RWPE2 (cell line): ENCODE results near the gene LHX3.

ENCODE experiments used
- ATAC-seq: fragments of 200-7000 bp; cut with Tn5 transposase; 3 replicates; pipeline ENCODE4 v1.9.1; 2021; ENCODE audit warnings: low read depth
- DNase-seq: peaks from one replicate; pipeline ENCODE4 v3.0.0-alpha.2; 2020; ENCODE audit warnings: low spot score
- H3K27ac ChIP-seq: fragments of 450-650 bp; 2 replicates; pipeline ENCODE4 v1.5.1; 2017; ENCODE audit warnings: mild to moderate bottlenecking; ENCODE audit not compliant: poor library complexity, severe bottlenecking
- H3K27me3 ChIP-seq: fragments of 250-450 bp; sonication (Bioruptor Pico); 2 replicates; pipeline ENCODE4 v1.5.1; 2021; ENCODE audit warnings: mild to moderate bottlenecking, moderate library complexity; ENCODE audit not compliant: insufficient read depth, poor library complexity, severe bottlenecking
- H3K36me3 ChIP-seq: fragments of 250-450 bp; sonication (Bioruptor Pico); 2 replicates; pipeline ENCODE4 v1.5.1; 2020; ENCODE audit warnings: low read depth, mild to moderate bottlenecking, moderate library complexity
- H3K4me1 ChIP-seq: fragments of 250-450 bp; sonication (Bioruptor Pico); 2 replicates; pipeline ENCODE4 v1.5.1; 2021; ENCODE audit warnings: mild to moderate bottlenecking, moderate library complexity; ENCODE audit not compliant: insufficient read depth, poor library complexity, severe bottlenecking
- H3K4me3 ChIP-seq: fragments of 250-450 bp; sonication (Bioruptor Pico); 2 replicates; pipeline ENCODE4 v1.5.1; 2021; ENCODE audit warnings: mild to moderate bottlenecking, moderate library complexity; ENCODE audit not compliant: severe bottlenecking
- H3K9me3 ChIP-seq: fragments of 250-450 bp; sonication (Bioruptor Pico); 2 replicates; pipeline ENCODE4 v1.5.1; 2021; ENCODE audit warnings: mild to moderate bottlenecking, moderate library complexity; ENCODE audit not compliant: severe bottlenecking
- TF ChIP-seq, protein P1 (sequence below): fragments of 450-650 bp; IDR thresholded peaks from one replicate; pipeline ENCODE4 v1.5.1; 2017; ENCODE audit warnings: mild to moderate bottlenecking, moderate library complexity; ENCODE audit not compliant: poor library complexity, severe bottlenecking

LHX3 gene

DNA sequence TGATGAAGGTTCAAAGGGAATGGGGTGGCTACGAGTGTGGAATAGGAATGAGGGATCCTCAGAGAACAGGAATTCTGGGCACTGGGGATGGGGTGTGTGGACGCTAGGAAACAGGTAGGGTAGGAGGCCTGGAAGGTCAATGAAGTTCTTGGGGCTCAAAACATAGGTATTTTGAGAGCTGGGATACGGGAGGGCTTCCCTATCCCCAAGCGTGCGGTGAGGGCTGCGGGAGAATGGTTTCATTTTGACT, 40.0 kb upstream of the LHX3 start:
- no peaks in the 10 kb centered on the region for H3K27me3 ChIP-seq
- H3K9me3 ChIP-seq, result no peaks in the 10 kb centered on the region
- H3K27ac ChIP-seq, result peak overlapping the region; percentile 23
- no peaks in the 10 kb centered on the region for H3K36me3 ChIP-seq
- ATAC-seq, result peak; percentile 14; the same call in 2 of the 3 replicates
- DNase-seq, result no peak
- peak overlapping the region; percentile 97 for H3K4me3 ChIP-seq
- peaks cover 9% of the 10 kb centered on the region for H3K4me1 ChIP-seq
- TF ChIP-seq, protein P1, sequence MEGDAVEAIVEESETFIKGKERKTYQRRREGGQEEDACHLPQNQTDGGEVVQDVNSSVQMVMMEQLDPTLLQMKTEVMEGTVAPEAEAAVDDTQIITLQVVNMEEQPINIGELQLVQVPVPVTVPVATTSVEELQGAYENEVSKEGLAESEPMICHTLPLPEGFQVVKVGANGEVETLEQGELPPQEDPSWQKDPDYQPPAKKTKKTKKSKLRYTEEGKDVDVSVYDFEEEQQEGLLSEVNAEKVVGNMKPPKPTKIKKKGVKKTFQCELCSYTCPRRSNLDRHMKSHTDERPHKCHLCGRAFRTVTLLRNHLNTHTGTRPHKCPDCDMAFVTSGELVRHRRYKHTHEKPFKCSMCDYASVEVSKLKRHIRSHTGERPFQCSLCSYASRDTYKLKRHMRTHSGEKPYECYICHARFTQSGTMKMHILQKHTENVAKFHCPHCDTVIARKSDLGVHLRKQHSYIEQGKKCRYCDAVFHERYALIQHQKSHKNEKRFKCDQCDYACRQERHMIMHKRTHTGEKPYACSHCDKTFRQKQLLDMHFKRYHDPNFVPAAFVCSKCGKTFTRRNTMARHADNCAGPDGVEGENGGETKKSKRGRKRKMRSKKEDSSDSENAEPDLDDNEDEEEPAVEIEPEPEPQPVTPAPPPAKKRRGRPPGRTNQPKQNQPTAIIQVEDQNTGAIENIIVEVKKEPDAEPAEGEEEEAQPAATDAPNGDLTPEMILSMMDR, result no peak

DNA sequence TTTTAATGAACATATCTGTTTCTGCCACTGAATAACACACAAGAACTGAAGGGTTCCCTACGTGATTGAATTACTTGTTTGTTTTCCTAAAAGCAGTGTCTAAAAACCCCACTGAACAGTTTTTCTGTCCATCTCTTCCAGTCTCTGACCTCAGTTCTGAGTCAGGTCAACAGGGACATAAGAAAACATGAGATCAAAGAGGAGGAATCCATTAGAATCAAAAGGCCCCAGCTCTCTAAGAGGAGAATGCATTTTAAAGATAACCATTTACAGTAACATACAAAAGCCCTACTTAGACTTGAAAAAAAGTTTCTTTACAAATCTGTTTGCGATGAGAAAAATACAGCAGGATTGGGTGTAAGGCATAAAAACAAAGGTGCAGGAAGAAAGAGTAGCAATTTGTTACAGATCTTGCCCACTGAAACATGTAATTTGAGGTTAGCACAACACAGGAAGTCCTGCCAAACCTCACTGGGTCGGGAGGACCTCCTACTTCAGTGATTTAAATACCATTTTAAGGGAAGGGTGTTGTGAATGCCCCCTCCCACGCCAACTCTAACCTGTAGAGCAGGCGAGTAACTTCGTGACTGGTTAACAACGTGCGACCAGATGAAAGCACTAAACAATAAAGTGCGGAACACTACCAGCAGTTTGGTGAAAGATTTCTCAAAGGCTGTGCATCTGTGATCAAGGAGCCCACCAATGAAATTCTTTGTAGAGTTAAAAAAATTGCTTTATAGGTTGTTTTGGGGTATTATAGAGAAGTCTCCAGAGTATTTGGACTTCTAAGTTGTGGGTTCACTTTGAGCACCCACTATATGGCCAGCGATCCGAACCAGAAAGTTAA, 39.4 kb upstream of the LHX3 start:
- Histone ChIP-seq H3K4me3 (peak overlapping the region; percentile 97), H3K4me1 (peaks cover 9% of the 10 kb centered on the region), H3K9me3 (no peaks in the 10 kb centered on the region), H3K27me3 (no peaks in the 10 kb centered on the region), H3K27ac (no peak overlapping the region), H3K36me3 (no peaks in the 10 kb centered on the region)
- ATAC-seq (no peak), DNase-seq (no peak)
- TF ChIP-seq, protein P1, result no peak

DNA sequence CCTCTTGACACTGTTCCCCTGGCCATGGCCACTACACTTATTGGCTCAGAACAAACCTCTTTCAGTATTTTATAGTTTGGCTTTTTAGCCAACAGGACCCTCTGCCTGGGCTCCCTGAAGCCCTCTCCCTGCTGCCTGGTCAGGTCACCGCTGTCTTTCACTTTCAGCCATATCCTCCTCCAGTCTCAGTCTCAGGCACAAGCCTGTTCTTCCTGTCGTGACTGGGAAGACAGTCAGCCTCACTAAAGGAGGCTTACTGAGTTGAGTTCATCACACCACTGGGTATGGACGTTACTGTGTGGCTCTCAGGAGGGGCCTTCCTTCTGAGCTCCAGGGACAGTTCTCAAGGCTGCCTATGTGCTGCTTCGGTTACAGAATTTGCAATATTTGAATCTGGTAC, 38.7 kb upstream of the LHX3 start:
- no peak overlapping the region for H3K27ac ChIP-seq
- H3K9me3 ChIP-seq, result no peaks in the 10 kb centered on the region
- TF ChIP-seq, protein P1, result no peak
- H3K4me1 ChIP-seq, result peaks cover 9% of the 10 kb centered on the region
- ATAC-seq, result no peak
- H3K4me3 ChIP-seq, result no peak overlapping the region
- no peaks in the 10 kb centered on the region for H3K27me3 ChIP-seq
- DNase-seq, result no peak
- no peaks in the 10 kb centered on the region for H3K36me3 ChIP-seq

DNA sequence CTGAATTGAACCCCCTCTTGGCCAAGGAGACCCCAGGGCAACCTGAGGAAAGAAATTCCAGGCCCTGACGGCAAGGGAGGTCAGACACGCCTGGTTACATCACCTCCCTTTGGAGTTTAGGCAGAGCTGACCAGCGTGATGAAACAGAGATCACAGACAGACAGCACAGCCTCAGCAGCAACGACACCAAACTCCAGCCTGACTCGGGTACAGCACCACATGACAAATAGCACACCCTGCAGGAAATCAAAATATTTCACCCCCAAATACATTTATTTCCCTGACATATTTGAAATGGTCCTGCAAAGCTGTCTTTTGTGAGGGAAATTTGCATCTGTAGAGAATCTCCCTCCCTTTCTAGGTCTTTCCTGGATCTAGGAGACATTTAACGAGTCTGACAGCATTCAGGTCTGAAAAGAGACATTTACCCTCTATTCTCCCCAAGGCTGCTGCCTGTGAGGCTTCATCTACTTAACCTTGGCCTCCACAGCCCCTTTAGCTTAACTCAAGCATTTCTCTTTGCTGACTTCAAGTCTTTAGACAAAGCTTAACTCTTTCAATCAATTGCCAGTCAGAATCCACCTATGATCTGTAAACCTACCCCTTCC, 38.1 kb upstream of the LHX3 start:
- no peaks in the 10 kb centered on the region for H3K9me3 ChIP-seq
- no peak for DNase-seq
- H3K36me3 ChIP-seq, result no peaks in the 10 kb centered on the region
- no peak overlapping the region for H3K27ac ChIP-seq
- H3K4me1 ChIP-seq, result peaks cover 9% of the 10 kb centered on the region
- ATAC-seq, result no peak
- TF ChIP-seq, protein P1, result no peak
- H3K4me3 ChIP-seq, result no peak overlapping the region
- no peaks in the 10 kb centered on the region for H3K27me3 ChIP-seq

DNA sequence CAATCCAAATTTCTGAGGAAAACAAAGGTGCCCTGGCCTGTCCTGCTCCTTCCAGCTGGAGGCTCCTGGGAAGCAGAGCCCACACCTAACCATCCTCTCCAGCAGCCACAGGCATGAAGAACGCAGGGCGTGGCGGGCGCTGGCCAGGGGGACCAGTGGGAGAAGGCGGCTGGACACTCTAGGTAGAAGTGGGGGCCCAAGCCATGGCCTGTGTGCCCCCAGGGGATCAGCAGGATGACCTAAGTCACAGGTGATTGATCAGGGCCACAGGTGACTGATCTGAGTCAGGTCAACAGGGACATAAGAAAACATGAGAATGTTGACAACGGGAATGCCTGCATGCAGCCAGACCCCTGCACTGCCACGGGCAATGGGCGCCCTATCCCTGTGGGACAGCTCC, 37.3 kb upstream of the LHX3 start:
- no peaks in the 10 kb centered on the region for H3K9me3 ChIP-seq
- H3K36me3 ChIP-seq, result no peaks in the 10 kb centered on the region
- no peak overlapping the region for H3K27ac ChIP-seq
- H3K27me3 ChIP-seq, result no peaks in the 10 kb centered on the region
- no peak for ATAC-seq
- TF ChIP-seq, protein P1, result no peak
- peaks cover 9% of the 10 kb centered on the region for H3K4me1 ChIP-seq
- DNase-seq, result no peak
- H3K4me3 ChIP-seq, result no peak overlapping the region
